HG02981 (cell line): Measurements from ENCODE around the gene AGRP.

ENCODE experiments used
- ATAC-seq: cut with Tn5 transposase; IDR thresholded peaks from one replicate; pipeline ENCODE4 v1.9.1; 2021; ENCODE audit warnings: mild to moderate bottlenecking, moderate library complexity; ENCODE audit not compliant: unreplicated experiment

Gene AGRP

DNA sequence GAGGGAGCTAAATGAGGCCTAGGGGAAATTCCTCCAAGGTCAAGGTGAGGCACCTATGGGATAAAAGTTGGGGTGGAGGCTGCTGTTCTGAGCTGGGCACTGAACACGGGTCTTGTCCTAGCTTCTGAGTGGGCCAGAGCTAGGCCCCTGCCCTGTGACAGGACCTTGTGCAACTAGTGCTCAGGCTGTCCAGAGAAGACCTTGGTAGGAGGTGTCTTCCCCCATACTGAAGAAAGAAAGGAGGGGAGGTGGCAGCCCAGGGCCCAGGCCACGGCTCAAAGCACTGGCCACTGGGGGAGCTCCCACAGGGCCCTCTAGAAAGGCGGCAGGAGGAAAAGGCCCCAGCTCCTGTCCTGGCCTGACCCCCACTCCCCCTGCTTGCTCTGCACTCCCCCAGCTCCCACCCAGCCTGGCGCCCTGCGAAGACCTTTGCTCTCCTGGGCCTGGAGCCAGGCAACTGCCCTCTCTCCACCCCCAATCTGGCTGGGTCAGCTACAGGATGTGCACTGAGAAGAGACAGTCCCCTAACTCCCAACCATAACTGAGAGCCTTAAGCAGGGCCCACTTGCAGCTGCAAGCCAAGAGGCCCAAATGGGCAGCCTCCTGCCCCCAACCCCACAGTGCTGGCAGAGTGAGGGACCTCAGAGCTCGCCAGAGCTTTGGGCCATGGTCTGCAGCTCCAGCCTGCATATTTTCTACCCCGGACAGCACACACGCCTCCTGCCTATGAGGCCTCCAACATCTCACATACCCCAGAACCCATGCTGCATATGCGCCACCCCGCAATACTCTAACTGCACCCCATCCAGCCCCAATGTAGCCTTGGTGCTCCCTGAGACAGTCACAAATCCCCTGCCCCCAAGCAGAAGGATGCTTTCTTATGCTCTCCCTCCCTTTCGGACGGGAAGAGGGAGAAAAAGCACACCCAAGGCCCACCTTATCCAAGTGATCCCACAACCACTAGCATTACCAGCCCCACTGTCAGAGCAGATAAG lies 37.1 kb downstream of the AGRP start:
- ATAC-seq, result no peak

DNA sequence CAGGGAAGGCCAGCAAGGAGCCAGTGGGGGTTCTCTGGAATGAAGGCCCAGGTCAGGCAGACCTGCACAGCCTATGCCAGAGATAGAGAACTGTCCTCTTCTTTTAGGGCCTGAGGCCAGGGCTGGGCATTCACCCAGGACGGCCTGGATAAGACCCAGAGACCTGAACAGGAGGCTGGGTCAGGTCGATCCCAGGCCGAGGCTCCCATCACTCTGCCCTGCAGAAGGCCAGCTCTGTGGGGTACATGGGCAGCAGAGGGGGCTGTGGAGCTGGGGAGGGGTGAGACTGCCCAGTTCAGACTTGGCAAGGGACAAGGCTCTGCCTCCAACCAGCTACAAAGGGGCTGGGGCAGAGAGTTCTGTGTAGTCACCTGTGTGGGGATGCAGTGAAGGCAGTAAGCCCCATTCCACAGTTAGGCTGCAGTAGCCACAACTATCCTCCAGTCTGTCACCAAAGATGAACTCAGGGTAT lies 37.9 kb downstream of the AGRP start:
- no peak for ATAC-seq

DNA sequence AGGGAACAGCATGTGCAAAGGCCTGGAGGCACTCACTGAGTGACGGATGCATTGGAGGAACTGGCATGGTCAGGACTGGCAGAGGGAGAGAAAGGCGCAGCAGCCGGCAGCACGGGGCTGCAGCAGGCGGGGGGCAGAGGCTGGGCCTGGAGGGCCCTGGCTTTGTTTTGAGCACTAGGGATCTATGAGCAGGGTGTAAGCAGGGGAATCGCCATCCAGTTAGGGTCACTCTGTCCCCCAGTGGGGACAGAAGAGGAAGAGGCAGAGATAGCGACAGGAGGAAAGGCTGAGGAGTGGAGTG lies 38.3 kb downstream of the AGRP start:
- ATAC-seq, result no peak

DNA sequence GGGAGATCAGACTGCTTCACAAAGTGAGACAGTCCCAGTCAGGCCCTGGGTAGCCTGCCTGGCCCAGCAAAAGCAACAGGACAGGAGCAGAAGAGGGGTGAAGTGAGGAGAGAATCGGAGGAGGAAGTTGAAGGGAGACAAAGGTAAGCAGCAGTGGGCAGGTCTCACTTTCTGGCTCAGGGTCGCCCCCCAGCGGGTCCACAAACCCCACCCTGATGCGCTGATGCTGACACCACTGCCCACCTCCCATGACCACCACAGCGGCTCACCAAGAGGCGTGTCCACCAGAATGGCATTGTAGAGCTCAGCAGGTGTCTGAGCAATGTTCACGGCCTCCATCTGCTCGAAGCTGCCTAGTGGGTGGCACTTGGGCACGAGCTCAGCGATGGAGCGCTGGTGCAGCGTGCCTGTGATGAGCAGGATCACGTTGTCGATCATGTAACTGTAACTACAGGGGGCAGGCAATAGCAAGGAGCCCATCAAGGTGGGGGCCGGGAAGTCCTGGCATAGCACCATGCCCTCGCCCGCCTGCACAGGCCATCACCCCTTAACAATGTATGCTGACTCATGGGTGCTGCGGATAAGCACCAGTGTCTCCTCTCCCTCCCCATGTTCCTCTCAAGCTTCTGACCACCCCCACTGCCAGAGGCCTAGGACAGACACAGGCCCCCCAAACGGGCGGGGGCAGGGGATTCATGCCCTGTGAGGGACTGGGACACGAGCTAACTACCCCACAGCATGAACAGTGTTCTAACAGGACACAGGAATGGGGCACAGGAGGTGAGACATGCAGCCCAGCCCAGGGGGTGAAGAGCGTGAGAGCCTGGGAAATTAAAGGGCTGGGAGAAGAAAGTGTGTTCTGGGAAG lies 38.9 kb downstream of the AGRP start:
- no peak for ATAC-seq

DNA sequence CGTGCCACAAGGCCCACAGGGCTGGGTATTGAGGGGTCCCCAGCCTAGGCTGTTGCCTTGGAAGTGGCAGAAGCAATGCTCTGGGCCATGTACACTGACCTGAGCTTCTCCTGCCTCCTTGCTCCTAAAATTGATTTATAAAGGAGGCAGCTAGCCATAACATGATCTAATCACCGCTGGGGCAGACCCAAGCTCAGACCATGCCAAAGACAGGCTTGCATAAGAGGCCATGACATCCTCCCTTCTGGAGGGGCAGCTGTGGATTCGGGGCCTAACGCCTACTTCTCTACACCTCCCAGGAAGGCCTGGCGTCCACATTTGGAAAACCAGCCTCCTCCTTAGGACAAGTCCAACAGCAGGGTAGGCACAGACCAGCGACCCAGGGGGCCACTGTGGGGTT lies 40.1 kb downstream of the AGRP start:
- no peak for ATAC-seq

DNA sequence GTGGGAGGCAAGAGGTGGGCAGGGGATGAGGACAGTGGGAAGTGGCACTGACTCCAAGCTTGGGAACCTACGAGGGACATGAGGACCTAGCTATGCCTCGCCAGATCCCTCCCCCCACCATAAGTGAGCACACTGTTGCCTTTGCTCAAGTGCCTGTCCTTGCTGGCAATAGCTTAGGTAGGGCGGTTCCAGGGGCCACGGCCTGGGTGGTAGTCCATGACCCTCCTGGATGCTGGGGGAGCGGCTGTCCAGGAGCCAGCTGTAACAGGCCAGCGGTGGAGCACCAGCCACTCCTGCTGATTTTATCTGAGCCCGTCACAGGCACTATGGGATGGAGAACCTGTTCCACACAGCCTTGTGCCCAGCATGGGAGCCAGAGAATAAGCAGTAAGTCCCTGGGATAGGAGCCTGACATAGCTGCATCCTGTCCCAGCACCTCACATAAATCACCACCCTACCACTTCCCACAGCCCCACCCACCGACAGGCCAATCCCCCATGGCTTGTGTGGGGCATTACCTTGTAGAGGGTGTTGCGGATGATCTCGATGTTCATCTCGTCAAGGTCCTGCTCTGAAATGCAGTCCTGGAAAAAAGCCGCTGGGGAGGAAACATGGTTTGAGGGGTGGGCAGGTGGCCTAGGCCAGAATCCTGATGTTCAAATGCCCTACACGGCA lies 40.6 kb downstream of the AGRP start:
- ATAC-seq, result no peak

DNA sequence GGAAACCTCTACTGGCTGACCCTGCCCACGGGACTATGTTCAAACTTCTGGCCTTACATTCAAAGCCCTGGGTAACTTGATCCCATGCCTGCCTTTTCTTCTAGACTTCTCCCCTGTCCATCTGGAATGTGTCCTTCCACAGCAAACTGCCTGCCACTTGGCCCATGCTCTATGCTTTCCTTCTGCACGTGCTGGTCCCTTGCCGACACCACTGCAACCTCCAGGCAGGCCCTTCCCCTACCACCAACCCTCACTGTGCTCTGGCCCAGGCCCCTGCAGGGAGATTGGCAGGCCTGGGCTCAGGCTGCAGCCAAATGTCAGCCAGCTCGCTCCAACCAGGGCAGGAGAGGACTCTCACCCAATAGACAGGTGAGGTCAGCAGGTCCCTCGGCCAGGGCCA lies 41.4 kb downstream of the AGRP start:
- ATAC-seq, result no peak

DNA sequence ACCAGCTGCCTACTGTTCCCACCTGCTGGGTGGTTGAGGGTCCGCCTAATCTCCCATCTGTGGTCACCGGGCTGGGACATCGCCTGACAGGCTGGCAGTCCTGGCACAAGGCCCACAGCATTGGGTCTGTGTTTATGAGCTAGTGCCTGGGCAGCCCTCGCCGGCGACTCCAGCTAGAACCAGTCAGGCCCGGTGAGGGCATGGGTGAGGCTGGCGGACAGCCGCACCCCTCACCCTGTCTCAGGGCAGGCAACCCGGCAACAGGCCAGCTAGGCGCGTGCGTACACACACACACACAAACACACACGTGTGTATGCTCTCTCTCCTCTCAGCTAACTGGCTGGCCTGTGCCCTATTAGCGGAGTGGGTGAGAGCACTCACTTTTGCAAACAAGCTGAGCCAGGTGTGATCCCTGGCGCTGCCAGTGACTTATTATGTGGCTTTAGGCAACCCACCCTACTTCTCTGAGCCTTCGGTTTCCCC lies 42.0 kb downstream of the AGRP start:
- ATAC-seq, result no peak

DNA sequence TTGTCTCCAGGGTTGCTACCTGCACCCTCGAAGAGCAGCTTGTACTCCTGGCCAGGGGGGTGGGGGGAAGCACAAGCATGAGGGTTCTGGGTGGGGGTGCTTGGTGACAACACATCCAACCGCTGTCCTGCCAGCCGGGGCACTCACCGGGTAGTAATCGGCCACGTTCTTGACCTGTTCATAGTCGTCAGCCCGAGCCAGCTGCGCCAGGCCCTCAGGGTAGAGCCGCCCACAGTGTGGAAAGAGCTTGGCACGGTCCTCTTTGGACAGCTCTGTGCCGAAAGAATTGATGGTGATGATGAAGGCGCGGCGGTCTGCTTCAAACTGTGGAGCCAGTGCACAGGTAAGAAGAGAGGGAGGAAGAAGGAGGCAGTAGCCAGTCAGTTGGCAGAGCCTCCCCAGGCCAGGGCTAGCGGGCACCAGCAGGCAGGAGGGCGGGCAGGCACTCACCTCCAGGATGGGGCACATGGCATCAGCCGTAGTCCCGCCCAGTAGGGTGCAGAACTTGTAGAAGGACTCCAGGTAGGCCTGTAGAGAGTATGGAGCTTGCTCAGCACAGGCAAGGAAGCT lies 44.4 kb downstream of the AGRP start:
- ATAC-seq, result no peak

DNA sequence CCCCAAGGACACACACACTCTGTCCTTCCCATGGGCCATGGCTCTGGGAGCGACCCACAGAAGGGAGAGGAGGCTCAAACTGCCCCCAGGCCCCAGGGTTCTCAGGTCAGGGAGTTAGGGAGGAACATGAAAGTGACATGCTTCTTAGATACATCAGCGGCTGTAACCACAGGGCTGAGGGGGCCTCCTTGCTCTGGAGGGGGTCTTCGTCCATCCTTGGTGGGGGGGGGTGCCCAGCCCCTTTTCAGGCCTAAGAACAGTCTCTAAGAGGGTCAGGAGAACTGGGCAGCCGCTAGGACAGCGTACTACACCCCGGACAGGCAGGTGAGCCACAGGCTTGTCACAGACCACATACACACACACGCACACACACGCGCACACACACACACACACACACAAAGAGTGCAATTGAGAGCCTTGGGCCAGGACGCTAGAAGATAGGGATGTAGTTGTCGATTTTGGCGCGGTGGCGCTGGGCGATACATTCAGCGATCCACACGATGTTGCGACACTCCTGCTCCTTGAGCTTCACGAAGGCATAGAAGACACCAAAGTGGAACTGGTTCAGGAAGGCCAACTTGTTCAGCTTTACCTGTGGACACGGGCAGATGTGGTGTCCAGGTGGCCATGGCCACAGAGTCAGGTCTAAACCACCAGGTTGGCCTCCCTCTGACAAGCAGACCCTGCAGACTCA lies 45.1 kb downstream of the AGRP start:
- ATAC-seq, result no peak

DNA sequence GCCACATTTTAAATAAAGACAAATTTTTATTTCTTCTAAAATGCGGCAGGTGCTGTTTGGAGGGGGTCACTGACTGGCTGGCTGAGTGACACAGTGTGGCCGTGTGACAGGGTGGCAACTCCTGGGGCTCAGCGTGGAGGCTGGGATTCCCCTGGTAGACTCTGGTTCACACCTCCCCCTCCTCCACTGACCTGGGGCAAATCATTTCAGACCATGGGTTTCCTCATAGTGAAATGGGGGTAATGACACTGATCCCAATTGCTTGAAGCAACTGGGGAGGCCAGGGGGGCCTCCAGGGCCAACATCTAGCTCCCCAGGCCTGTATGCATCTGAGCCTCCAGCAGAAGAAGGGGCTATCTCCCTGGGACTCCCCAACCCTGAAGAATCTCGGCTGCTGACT lies 45.8 kb downstream of the AGRP start:
- ATAC-seq, result no peak

DNA sequence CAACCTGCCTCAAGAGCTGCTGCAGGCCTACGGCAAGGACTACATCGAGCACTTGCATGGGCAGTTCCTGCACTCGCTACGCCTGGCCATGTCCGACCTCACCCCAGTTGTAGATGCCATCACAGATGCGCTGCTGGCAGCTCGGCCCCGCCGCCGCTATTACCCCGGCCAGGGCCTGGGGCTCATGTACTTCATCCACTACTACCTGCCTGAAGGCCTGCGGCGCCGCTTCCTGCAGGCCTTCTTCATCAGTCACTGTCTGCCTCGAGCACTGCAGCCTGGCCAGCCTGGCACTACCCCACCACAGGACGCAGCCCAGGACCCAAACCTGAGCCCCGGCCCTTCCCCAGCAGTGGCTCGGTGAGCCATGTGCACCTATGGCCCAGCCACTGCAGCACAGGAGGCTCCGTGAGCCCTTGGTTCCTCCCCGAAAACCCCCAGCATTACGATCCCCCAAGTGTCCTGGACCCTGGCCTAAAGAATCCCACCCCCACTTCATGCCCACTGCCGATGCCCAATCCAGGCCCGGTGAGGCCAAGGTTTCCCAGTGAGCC lies 46.6 kb downstream of the AGRP start:
- ATAC-seq, result no peak

DNA sequence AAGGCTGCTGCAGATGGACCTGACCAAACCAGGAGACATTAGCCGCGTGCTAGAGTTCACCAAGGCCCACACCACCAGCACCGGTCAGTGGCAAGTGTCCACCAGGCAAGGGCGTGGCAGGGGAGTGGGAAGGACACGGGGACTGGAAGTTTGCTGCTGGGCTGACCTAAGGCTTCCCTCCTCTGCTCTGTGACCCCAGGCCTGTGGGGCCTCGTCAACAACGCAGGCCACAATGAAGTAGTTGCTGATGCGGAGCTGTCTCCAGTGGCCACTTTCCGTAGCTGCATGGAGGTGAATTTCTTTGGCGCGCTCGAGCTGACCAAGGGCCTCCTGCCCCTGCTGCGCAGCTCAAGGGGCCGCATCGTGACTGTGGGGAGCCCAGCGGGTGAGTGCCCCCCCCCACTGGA lies 47.6 kb downstream of the AGRP start:
- no peak for ATAC-seq

DNA sequence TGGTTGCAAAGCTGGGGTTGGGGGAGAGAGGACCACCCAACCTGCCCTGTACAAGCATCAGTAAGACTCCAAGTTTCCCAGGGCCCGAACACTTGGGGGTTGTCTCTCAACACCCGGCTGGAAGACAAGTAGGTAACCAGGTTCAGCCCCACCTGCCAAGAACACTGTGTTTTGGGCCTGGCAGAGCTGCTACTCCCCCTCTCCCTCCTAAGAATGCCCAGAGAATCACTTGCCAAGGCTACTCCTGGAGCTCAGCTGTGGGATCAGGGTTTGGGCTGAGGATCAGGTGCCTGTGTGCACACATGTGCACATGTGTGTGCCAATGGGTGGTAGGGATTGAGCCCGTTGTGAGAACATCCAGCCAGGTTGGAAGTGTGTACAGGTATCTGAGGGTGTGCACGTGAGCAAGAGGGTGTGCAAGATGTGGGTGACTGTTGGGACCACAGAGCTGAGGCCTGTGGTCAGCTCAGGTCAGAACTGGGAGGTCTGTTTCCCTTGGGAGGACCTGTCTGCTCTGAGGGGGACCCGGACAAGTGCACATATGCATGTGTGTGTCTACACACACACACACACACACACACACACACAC lies 50.1 kb downstream of the AGRP start:
- ATAC-seq, result no peak
